Prostate gland (tissue), 2 donors: Measurements from ENCODE around the gene DYNC2LI1. TPM values are rescaled to one million over a fixed set of nuclear protein-coding genes. Genes with fewer than 3 reads are reported as not detected.

ENCODE experiments used
- DNase-seq: peaks from one replicate; pipeline ENCODE4 v3.0.0-alpha.2; 2019; ENCODE audit warnings: low spot score
- H3K27ac ChIP-seq, 2 donors: fragments of 200-600 bp; sonication (generic); 2 replicates each; pipeline ENCODE4 v1.5.1; 2017 to 2019
- H3K27me3 ChIP-seq: fragments of 200-600 bp; sonication (generic); replicated peaks from 2 replicates; pipeline ENCODE4 v1.5.1; 2019; ENCODE audit not compliant: insufficient read depth
- H3K36me3 ChIP-seq, 2 donors: fragments of 200-600 bp; sonication (generic); 1 replicate in 1 of 2; 2 replicates in 1 of 2; pipeline versions ENCODE4 v1.5.1 to v1.8.1; 2017 to 2019
- H3K4me1 ChIP-seq: fragments of 200-600 bp; sonication (generic); replicated peaks from 2 replicates; pipeline ENCODE4 v1.5.1; 2019
- H3K4me3 ChIP-seq, 2 donors: fragments of 200-600 bp; sonication (generic); 2 replicates each; pipeline ENCODE4 v1.5.1; 2017 to 2019
- H3K9me3 ChIP-seq: fragments of 200-600 bp; sonication (generic); 2 replicates; pipeline ENCODE4 v1.5.1; 2017
- POLR2A ChIP-seq: fragments of 450-650 bp; IDR thresholded peaks from one replicate; pipeline ENCODE4 v1.6.1; 2016; ENCODE audit warnings: antibody characterized with exemption, mild to moderate bottlenecking
- POLR2AphosphoS5 ChIP-seq: sonication (generic); formaldehyde crosslinking; IDR thresholded peaks from one replicate; pipeline ENCODE4 v1.6.1; 2017; ENCODE audit warnings: antibody characterized with exemption
- WGBS: methylation state at CpG from one replicate; pipeline ENCODE4 v1.1.5; 2018; 5-methylcytosine and 5-hydroxymethylcytosine counted together
- intact Hi-C: fragments of 100-400 bp; cut with DNase I; formaldehyde crosslinking; loops from one replicate; pipeline ENCODE4 v1.14.2; 2022
- total RNA-seq, 2 donors: library from RNA; depleted of rRNA; stranded (reverse); fragments of >200 nt; gene quantifications; one replicate each; pipeline ENCODE4 v1.1.0, GENCODE V29; 2016
- TF ChIP-seq, protein P1 (sequence below), 4 experiments: fragments of 200-600 bp in 2 of 4; fragments of 450-650 bp in 2 of 4; sonication (generic) in 2 of 4; IDR thresholded peaks; 1 replicate in 3 of 4; 2 replicates in 1 of 4; pipeline ENCODE4 v1.5.1; 2016 to 2019; ENCODE audit warnings: antibody characterized with exemption in 4 of 4, mild to moderate bottlenecking in 2 of 4, moderate library complexity in 2 of 4

The DYNC2LI1 gene
- total RNA-seq, 2 donors from 2014 or later = 26.1 to 27.3 TPM

GRCh38 chr2:43788646-43789045 lies 14.8 kb downstream of the DYNC2LI1 start:
- Histone ChIP-seq H3K36me3 (no peaks in the 10 kb centered on the region), H3K27ac (no peak overlapping the region), H3K27me3 (no peaks in the 10 kb centered on the region), H3K4me1 (no peaks in the 10 kb centered on the region), H3K4me3 (no peak overlapping the region), H3K9me3 (no peaks in the 10 kb centered on the region)
- intact Hi-C loops = no loop called here
- WGBS = 94% methylated on average over 1 of the region's 1 CpG
- DNase-seq = no peak
- TF ChIP-seq, protein P1, sequence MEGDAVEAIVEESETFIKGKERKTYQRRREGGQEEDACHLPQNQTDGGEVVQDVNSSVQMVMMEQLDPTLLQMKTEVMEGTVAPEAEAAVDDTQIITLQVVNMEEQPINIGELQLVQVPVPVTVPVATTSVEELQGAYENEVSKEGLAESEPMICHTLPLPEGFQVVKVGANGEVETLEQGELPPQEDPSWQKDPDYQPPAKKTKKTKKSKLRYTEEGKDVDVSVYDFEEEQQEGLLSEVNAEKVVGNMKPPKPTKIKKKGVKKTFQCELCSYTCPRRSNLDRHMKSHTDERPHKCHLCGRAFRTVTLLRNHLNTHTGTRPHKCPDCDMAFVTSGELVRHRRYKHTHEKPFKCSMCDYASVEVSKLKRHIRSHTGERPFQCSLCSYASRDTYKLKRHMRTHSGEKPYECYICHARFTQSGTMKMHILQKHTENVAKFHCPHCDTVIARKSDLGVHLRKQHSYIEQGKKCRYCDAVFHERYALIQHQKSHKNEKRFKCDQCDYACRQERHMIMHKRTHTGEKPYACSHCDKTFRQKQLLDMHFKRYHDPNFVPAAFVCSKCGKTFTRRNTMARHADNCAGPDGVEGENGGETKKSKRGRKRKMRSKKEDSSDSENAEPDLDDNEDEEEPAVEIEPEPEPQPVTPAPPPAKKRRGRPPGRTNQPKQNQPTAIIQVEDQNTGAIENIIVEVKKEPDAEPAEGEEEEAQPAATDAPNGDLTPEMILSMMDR (IDR thresholded peaks at IDR 0.05) = no peak
- TF ChIP-seq POLR2A = no peak
- TF ChIP-seq POLR2AphosphoS5 = no peak

DNA sequence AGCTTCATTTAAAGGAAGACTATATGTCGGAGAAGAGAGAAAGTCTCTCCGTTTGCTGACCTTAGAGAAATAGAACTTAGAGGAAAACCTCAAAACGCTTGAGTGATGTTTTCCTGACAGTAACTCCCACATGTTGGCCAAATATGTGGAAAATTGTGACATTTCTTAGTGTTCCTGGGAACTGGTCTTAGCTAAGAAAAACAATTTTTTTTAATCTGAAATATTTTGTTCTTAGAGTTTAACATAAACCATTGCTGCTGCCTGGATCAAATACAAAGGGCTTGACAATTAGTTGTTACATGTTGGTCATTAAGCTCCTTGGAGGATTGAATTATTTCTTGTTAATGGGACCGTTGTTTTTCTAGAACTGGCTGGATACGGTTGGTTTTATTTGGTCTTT lies 16.3 kb downstream of the DYNC2LI1 start:
- no peak for DNase-seq
- 63% methylated on average over 5 of the region's 5 CpGs for WGBS
- Histone ChIP-seq H3K4me3 (no peak overlapping the region), H3K27ac (no peak overlapping the region), H3K27me3 (no peaks in the 10 kb centered on the region), H3K4me1 (no peaks in the 10 kb centered on the region), H3K36me3 (no peaks in the 10 kb centered on the region), H3K9me3 (no peaks in the 10 kb centered on the region)
- intact Hi-C loops = no loop called here
- no peak for TF ChIP-seq POLR2A

DNA sequence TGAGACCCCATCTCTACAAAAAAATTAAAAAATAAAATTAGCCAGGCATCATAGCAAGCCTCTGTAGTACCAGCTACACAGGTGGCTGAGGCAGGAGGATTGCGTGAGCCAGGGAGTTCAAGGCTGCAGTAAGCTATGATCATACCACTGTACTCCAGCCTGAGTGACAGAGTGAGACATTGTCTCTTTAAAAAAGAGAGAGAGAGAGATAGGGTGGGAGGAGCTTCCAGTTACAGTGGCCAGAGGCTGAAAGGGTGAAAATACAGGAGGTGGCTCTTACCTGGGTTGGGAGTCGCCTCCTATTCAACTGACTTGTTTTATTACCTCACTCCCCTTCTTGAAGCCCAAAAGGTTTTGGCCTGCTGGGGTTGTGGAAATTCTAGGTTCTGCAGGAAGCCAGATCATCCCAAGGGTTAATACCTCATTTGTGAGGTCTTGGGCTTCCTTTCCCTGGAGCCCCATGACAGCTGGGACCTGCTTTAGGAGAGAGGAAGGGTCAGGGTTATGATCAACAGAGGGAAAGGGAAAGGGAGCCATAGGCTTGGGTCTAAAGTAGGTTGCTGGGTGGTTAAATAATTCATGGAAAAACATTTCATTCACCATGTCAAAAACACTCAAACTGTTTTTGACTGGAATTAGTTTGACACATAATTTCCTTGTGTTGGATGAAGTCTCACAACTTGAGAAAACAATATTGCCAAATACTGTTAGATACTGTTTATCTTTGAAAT lies 17.4 kb downstream of the DYNC2LI1 start:
- DNase-seq = no peak
- Histone ChIP-seq H3K27me3 (no peaks in the 10 kb centered on the region), H3K4me1 (no peaks in the 10 kb centered on the region), H3K4me3 (no peak overlapping the region), H3K27ac (no peak overlapping the region), H3K9me3 (no peaks in the 10 kb centered on the region), H3K36me3 (no peaks in the 10 kb centered on the region)
- intact Hi-C loops = no loop called here
- WGBS = 95% methylated on average over 2 of the region's 2 CpGs
- TF ChIP-seq POLR2A = no peak

- H3K4me1 ChIP-seq = no peaks in the 10 kb centered on the region
- intact Hi-C loops = no loop called here
- no peaks in the 10 kb centered on the region for H3K36me3 ChIP-seq
- H3K9me3 ChIP-seq = no peaks in the 10 kb centered on the region
- H3K27me3 ChIP-seq = no peaks in the 10 kb centered on the region
- DNase-seq = no peak
- 58% methylated on average over 3 of the region's 3 CpGs for WGBS
- no peak overlapping the region for H3K4me3 ChIP-seq
- TF ChIP-seq, protein P1 (IDR thresholded peaks at IDR 0.05) = no peak
- TF ChIP-seq POLR2A (no peak), POLR2AphosphoS5 (no peak)
- no peak overlapping the region for H3K27ac ChIP-seq
These were observed 18.8 kb downstream of the DYNC2LI1 start for GRCh38 chr2:43792653-43793052.

GRCh38 chr2:43794956-43795355 lies 21.1 kb downstream of the DYNC2LI1 start:
- WGBS = 92% methylated on average over 9 of the region's 9 CpGs

More at GRCh38 chr2:43794956-43795355, 21.1 kb downstream of the DYNC2LI1 start:
- Histone ChIP-seq H3K4me1 (no peaks in the 10 kb centered on the region), H3K27ac (no peak overlapping the region), H3K9me3 (no peaks in the 10 kb centered on the region), H3K4me3 (no peak overlapping the region), H3K27me3 (no peaks in the 10 kb centered on the region), H3K36me3 (no peaks in the 10 kb centered on the region)
- no peak for DNase-seq
- intact Hi-C loops = no loop called here
- TF ChIP-seq, protein P1 (IDR thresholded peaks at IDR 0.05) = no peak
- TF ChIP-seq POLR2AphosphoS5 (no peak), POLR2A (no peak)
